Measurements from ENCODE around the gene RPL36A.

GRCh38 chrX:101429934-101430333 lies 39.1 kb downstream of the RPL36A start:
- TF ChIP-seq FOXJ3 (CRISPR knock-in tag; IDR thresholded peaks at IDR 0.05) (no peak), MXI1 (IDR thresholded peaks at IDR 0.05; ENCODE audit: low read depth, low read length) (no peak), EZH2phosphoT487 (IDR thresholded peaks at IDR 0.05; ENCODE audit: borderline replicate concordance, low read depth) (no peak), ELF1 (IDR thresholded peaks at IDR 0.05) (no peak)
- TF ChIP-seq, protein P1, sequence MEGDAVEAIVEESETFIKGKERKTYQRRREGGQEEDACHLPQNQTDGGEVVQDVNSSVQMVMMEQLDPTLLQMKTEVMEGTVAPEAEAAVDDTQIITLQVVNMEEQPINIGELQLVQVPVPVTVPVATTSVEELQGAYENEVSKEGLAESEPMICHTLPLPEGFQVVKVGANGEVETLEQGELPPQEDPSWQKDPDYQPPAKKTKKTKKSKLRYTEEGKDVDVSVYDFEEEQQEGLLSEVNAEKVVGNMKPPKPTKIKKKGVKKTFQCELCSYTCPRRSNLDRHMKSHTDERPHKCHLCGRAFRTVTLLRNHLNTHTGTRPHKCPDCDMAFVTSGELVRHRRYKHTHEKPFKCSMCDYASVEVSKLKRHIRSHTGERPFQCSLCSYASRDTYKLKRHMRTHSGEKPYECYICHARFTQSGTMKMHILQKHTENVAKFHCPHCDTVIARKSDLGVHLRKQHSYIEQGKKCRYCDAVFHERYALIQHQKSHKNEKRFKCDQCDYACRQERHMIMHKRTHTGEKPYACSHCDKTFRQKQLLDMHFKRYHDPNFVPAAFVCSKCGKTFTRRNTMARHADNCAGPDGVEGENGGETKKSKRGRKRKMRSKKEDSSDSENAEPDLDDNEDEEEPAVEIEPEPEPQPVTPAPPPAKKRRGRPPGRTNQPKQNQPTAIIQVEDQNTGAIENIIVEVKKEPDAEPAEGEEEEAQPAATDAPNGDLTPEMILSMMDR (IDR thresholded peaks at IDR 0.05) = no peak
- TF ChIP-seq, protein P2, sequence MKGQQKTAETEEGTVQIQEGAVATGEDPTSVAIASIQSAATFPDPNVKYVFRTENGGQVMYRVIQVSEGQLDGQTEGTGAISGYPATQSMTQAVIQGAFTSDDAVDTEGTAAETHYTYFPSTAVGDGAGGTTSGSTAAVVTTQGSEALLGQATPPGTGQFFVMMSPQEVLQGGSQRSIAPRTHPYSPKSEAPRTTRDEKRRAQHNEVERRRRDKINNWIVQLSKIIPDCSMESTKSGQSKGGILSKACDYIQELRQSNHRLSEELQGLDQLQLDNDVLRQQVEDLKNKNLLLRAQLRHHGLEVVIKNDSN (IDR thresholded peaks at IDR 0.05; ENCODE audit: borderline replicate concordance, low read depth) = no peak

Measured in SK-N-SH (cell line).